ENCODE measurements around the gene NOG. TPM values are rescaled to one million over a fixed set of nuclear protein-coding genes. Genes with fewer than 3 reads are reported as not detected.

NOG gene
- total RNA-seq, 2 experiments from 2014 or later = 12.5 to 12.7 TPM

GRCh38 chr17:56635641-56636040, 42.1 kb downstream of the NOG start:
- H3K27ac Mint-ChIP-seq = no peak overlapping the region
- no peaks in the 10 kb centered on the region for H3K4me1 Mint-ChIP-seq (ENCODE audit: low read depth)
- CTCF ChIA-PET = no interaction called here
- ATAC-seq (ENCODE audit: poor library complexity) = no peak
- no peaks in the 10 kb centered on the region for H3K36me3 ChIP-seq (ENCODE audit: insufficient read depth, low read length)
- no peaks in the 10 kb centered on the region for H3K9me3 ChIP-seq (ENCODE audit: control insufficient read depth in 1 of 2, insufficient read depth in 1 of 2, low read length in 2 of 2)
- no peak for DNase-seq
- no peaks in the 10 kb centered on the region for H3K9me3 Mint-ChIP-seq
- no peak overlapping the region for H3K4me3 Mint-ChIP-seq
- H3K4me3 ChIP-seq (ENCODE audit: low read length) = no peak overlapping the region
- H3K27ac ChIP-seq (ENCODE audit: low read depth in 1 of 2, low read length in 2 of 2) = no peak overlapping the region
- no peaks in the 10 kb centered on the region for H3K27me3 ChIP-seq (ENCODE audit: control insufficient read depth in 1 of 2, insufficient read depth in 2 of 2, low read length in 2 of 2)
- intact Hi-C loops (cut with DNase I, micrococcal nuclease) = loop anchor here in 1 of 2 experiments (2.0 kb wide), 1 partner anchor 17 kb away; no protein-coding TSS in a partner anchor
- POLR2A ChIA-PET = interaction anchor here (1.0 kb wide), 1 partner anchor 43 kb away, joined by 4 read pairs; the partner anchor contains the start of gene NOG
- H3K27me3 Mint-ChIP-seq = no peaks in the 10 kb centered on the region
- TF ChIP-seq CTCF (IDR thresholded peaks at IDR 0.05) = no peak
- H3K36me3 Mint-ChIP-seq (ENCODE audit: low read depth) = no peaks in the 10 kb centered on the region
- H3K4me1 ChIP-seq (ENCODE audit: insufficient read depth, low read length) = peaks cover 4% of the 10 kb centered on the region

- DNase-seq (no peak), ATAC-seq (ENCODE audit: poor library complexity) (no peak)
- no peak overlapping the region for H3K4me3 Mint-ChIP-seq
- no peaks in the 10 kb centered on the region for H3K27me3 Mint-ChIP-seq
- H3K27ac ChIP-seq (ENCODE audit: low read depth in 1 of 2, low read length in 2 of 2) = no peak overlapping the region
- H3K36me3 ChIP-seq (ENCODE audit: insufficient read depth, low read length) = no peaks in the 10 kb centered on the region
- ChIA-PET CTCF (no interaction called here), POLR2A (interaction anchor here (1.0 kb wide), 1 partner anchor 43 kb away, joined by 4 read pairs; the partner anchor contains the start of gene NOG)
- H3K36me3 Mint-ChIP-seq (ENCODE audit: low read depth) = no peaks in the 10 kb centered on the region
- H3K27ac Mint-ChIP-seq = no peak overlapping the region
- intact Hi-C loops (cut with DNase I, micrococcal nuclease) = no loop called here
- H3K9me3 ChIP-seq (ENCODE audit: control insufficient read depth in 1 of 2, insufficient read depth in 1 of 2, low read length in 2 of 2) = no peaks in the 10 kb centered on the region
- TF ChIP-seq CTCF (IDR thresholded peaks at IDR 0.05) = no peak
- no peaks in the 10 kb centered on the region for H3K4me1 Mint-ChIP-seq (ENCODE audit: low read depth)
- H3K27me3 ChIP-seq (ENCODE audit: control insufficient read depth in 1 of 2, insufficient read depth in 2 of 2, low read length in 2 of 2) = no peaks in the 10 kb centered on the region
- H3K9me3 Mint-ChIP-seq = no peaks in the 10 kb centered on the region
- H3K4me3 ChIP-seq (ENCODE audit: low read length) = no peak overlapping the region
- peaks cover 4% of the 10 kb centered on the region for H3K4me1 ChIP-seq (ENCODE audit: insufficient read depth, low read length)
Observed at GRCh38 chr17:56636265-56636664, 42.8 kb downstream of the NOG start.

- peaks cover 4% of the 10 kb centered on the region for H3K4me1 ChIP-seq (ENCODE audit: insufficient read depth, low read length)
- no peaks in the 10 kb centered on the region for H3K27me3 Mint-ChIP-seq
- H3K9me3 ChIP-seq (ENCODE audit: control insufficient read depth in 1 of 2, insufficient read depth in 1 of 2, low read length in 2 of 2) = no peaks in the 10 kb centered on the region
- no peaks in the 10 kb centered on the region for H3K36me3 ChIP-seq (ENCODE audit: insufficient read depth, low read length)
- H3K27me3 ChIP-seq (ENCODE audit: control insufficient read depth in 1 of 2, insufficient read depth in 2 of 2, low read length in 2 of 2) = no peaks in the 10 kb centered on the region
- no peak overlapping the region for H3K4me3 ChIP-seq (ENCODE audit: low read length)
- DNase-seq (no peak), ATAC-seq (ENCODE audit: poor library complexity) (no peak)
- H3K36me3 Mint-ChIP-seq (ENCODE audit: low read depth) = no peaks in the 10 kb centered on the region
- H3K9me3 Mint-ChIP-seq = no peaks in the 10 kb centered on the region
- CTCF ChIA-PET = no interaction called here
- intact Hi-C loops (cut with DNase I, micrococcal nuclease) = no loop called here
- H3K27ac Mint-ChIP-seq = no peak overlapping the region
- H3K4me1 Mint-ChIP-seq (ENCODE audit: low read depth) = no peaks in the 10 kb centered on the region
- TF ChIP-seq CTCF (IDR thresholded peaks at IDR 0.05) = no peak
- no peak overlapping the region for H3K4me3 Mint-ChIP-seq
- H3K27ac ChIP-seq (ENCODE audit: low read depth in 1 of 2, low read length in 2 of 2) = no peak overlapping the region
- POLR2A ChIA-PET = interaction anchor here (1.0 kb wide), 1 partner anchor 44 kb away, joined by 3 read pairs; the partner anchor contains the start of gene NOG
Observed at GRCh38 chr17:56637254-56637653, 43.8 kb downstream of the NOG start.

Measured in CD4-positive, alpha-beta T cell (primary cell).